UCSD-AML1 (cell line): ENCODE measurements around the gene PTAR1.

Experiments used
- DNase-seq: peaks from one replicate; lab custom pipeline; 2025; ENCODE audit not compliant: unreplicated experiment; lab: John Stamatoyannopoulos, UW

Gene PTAR1

GRCh38 chr9:69753830-69754229 lies 6.0 kb downstream of the PTAR1 start:
- no peak for DNase-seq

GRCh38 chr9:69750085-69750484 lies 9.7 kb downstream of the PTAR1 start:
- no peak for DNase-seq

GRCh38 chr9:69748304-69748703 lies 11.5 kb downstream of the PTAR1 start:
- DNase-seq, result no peak

- no peak for DNase-seq
Observed at GRCh38 chr9:69746859-69747560, 12.8 kb downstream of the PTAR1 start.

DNA sequence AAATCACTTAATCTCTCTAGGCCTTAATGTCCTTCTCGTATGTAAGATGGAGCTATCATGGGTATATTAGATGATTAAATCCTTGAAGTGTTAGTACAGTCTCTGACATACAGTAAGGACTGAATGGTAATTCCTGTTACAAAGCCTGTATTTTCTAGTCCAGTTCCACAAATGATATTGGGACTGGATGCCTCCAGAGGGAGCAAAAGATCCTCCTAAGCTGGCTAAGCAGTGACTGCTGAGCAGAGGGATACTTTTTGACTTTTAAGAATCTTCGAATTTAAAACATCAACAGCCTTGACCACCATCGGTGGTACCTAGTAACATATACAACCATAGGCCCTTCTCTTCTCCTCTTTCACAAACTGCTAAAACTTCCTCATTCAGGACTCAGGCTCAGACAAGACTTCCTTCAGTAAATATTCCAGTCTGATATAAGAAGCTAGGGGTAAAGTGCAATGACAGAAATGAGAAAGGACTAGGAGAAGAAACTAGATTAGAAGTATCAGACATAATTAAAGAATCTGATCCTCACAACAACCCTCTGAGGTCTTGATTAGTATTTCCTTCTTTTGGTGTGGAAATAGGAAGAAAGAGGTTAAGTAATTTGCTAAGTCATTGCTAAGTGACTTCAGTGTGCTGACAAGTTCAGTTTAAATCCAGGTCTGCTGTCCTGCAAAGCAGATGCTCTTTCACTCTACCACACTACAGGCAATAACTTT lies 13.9 kb downstream of the PTAR1 start:
- no peak for DNase-seq

GRCh38 chr9:69744688-69745380 lies 15.0 kb downstream of the PTAR1 start:
- DNase-seq, result no peak

- DNase-seq, result no peak
Observed at GRCh38 chr9:69743930-69744329, 15.9 kb downstream of the PTAR1 start.

DNA sequence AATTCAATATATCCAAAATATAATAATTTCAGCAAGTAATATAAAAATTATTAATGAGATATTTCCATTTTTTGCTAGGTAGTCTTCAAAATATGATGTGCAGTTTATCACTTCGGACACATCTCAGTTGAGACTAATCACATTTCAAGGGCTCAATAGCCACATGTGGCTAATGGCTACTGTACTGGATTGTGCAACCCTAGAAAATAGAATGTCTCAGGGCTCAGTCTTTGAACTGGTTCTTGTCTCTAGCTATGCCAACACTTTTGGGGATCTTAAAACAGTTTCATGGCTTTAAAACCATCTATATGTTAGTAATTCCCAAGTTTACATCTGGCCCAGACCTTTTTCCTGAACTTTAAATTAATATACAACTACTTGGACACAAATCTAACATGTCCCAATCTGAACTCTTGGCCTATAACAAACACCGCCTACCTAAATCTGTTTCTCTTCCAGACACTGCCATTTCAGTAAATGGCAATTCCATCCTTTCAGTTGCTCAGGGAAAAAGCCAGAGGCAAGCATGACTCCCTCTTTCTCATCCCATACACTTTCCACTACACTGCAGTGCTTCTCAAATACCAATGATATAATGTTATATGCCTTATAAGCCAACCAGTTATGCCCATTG lies 18.8 kb downstream of the PTAR1 start:
- DNase-seq, result no peak

DNA sequence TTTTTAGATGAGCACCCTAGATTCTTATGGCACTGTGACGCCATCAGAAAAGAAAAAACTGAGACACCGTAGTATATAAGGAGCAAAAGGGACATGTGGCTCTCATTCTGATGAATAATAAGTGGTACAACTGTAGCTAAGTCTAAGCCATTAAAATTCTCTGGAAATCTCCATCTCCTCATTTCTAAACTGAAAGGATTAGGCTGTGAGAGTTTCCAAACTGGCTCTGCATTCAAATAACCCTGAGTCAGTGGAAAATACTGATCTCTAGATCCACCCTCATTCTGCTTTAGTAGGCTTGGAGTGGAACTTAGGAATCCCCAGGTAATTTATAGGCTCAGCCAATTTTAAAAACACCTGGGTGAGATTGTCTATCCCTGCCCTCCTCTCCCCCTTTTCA lies 28.5 kb downstream of the PTAR1 start:
- DNase-seq, result no peak

DNA sequence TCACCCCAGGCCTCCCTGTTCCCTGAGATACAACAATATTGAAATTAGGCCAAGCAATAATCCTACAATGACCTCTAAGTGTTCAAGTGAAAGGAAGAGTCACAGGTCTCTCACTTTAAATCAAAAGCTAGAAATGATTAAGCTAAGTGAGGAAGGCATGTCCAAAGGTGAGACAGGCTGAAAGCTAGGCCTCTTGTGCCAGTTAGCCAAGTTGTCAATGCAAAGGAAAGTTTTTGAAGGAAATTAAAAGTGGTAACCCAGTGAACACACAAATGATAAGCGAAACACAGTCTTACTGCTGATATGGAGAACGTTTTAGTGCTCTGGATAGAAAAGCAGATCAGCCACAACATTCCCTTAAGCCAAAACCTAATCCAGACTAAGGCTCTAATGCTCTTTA lies 39.8 kb downstream of the PTAR1 start:
- no peak for DNase-seq

- DNase-seq, result no peak
Observed at GRCh38 chr9:69719367-69719766, 40.4 kb downstream of the PTAR1 start.

DNA sequence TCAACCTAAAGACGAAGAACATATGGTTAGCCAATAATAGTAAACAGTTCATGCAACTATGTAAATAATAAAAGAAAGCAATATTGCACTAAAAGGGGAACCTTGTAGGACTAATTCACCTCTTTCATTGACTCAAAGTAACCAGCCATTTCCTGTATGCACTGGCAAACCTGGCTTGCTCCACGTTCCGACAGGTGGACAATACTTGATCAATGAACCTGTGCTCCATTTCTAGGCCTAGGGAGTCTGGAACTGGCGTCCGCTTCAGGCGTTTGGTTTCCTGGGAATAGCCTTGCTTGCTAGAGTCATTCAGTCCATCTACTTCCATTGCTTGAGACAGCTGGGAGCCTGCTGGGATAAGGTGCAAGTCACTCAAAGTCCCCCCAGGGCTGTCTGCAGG lies 41.6 kb downstream of the PTAR1 start:
- no peak for DNase-seq

DNA sequence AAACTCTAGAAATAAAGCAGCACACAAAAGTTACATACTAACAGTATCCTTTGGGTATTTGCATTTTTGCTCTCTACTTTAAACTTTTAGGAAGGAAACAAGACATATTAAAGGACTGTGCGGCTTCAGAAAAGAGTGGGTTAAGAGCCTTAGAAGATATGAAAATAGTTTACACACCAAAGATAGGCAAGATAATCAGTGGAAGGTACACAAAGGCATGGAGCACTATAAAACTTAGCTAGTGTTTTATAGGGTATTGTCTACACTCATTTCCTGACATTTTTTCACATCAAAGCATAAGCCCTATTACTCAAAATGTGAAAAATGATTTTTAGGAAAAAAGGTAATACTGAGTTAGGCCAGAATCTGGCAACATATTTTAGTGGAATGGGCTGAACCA lies 44.0 kb downstream of the PTAR1 start:
- no peak for DNase-seq

- DNase-seq, result no peak
Observed at GRCh38 chr9:69715096-69715495, 44.7 kb downstream of the PTAR1 start.

- DNase-seq, result no peak
Observed at GRCh38 chr9:69697475-69697874, 62.3 kb downstream of the PTAR1 start.

DNA sequence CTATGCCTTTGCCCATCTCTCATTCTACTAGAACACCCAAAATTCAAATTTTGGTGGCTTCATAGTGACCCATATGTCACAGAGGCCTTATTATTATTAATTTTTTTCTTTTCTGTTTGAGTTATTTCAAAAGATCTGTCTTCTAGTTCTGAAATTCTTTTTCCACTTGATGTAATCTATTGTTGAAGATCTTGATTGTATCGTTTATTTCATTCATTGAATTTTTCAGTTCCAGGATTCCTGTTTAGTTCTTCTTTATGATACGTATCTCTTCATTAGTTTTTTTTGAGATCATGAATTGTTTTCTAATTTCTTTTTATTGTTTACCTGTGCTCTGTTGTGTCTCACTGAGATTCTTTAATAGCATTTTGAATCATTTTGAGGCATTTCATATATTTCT lies 63.0 kb downstream of the PTAR1 start:
- no peak for DNase-seq

GRCh38 chr9:69689991-69690538 lies 69.7 kb downstream of the PTAR1 start:
- no peak for DNase-seq

DNA sequence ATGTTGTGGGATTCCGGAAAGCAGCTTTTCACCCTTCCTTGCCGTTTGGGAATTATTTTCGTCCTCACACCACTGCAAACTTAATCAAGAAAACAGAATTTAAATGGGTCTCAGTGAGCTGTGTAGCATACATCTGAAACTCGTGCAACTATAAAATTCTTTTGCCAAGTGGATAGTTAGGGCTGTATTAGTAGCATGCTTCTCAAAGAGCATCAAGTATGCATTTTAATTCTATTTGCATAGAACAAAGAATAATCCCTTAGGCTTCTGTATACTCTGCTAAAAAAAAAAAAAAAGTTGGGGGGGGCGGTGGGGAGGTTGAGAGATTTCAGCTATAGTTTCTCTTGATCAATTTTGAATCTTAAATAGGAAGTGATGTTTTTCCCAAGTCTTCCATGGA lies 75.9 kb downstream of the PTAR1 start:
- no peak for DNase-seq

- DNase-seq, result no peak
Observed at GRCh38 chr9:69678843-69679538, 80.8 kb downstream of the PTAR1 start.

DNA sequence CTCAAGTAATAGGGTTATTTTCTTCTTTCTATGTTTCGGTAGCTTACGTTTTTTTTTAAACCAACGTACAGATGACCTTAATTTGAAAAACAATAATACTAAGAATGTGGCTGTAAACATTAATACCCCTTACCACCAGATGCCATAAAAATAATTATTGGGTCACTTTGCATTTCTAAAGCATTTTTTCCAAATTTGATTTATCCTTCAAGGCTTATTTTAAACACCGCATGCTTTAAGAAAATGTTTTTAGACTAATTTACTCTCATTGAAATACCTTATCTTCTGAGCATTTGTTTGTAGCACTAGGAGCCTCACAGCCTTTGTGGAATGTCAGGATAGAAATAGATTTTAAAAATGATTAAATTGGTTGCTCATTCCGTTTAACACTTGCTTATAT lies 81.9 kb downstream of the PTAR1 start:
- no peak for DNase-seq

DNA sequence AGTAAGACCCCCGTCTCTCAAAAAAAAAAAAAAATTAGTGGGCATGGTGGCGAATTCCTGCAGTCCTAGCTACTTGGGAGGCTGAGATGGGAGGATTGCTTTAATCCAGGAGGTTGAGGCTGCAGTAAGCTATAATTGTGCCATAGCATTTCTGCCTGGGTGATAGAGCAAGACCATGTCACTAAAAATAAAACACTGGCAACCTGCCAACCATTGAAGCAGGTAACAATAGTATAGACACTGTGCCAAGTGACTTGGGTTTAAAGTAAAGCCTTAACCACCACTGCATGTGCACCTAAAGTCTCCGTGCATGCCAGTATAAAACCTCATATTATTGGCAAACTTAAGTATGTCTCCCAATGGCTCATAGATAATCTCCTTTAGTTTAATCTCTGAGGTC lies 84.2 kb downstream of the PTAR1 start:
- DNase-seq, result no peak
